PC-9 (cell line): ENCODE measurements around the gene JTB.

Experiments used
- CTCF ChIP-seq: fragments of 200-600 bp; sonication (generic); conservative IDR thresholded peaks from 2 replicates; pipeline ENCODE4 v1.6.1; 2017; ENCODE audit warnings: mixed run types, antibody characterized with exemption, mild to moderate bottlenecking, moderate library complexity
- EZH2 ChIP-seq: fragments of 200-600 bp; sonication (generic); IDR thresholded peaks from 2 replicates; pipeline ENCODE4 v1.8.0; 2017; ENCODE audit warnings: antibody characterized with exemption, low read depth

DNA sequence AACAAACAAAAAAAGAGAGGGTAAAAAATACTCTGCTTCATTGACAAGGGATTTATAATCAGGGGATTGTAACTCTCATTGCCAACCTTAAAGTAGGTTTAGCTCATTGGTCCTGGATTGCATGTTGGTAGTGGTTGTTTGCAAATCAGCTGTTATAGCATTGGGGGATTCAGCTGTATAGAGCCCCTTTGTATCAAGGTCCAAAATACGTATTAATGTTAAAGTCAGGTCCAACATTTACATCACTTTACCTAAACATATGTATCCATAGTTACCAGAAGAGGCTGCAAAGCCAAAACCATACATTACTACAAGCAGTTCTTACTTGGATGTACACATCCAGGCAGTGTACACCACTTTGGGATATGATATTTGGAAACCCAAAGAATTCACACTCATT, 42.5 kb upstream of the JTB start:
- TF ChIP-seq CTCF (no peak), EZH2 (no peak)
